ENCODE data around the gene PEX13. TPM values are rescaled to one million over a fixed set of nuclear protein-coding genes. Genes with fewer than 3 reads are reported as not detected.

The PEX13 gene
- total RNA-seq, 1 experiment from 2014 or later, result 20.4 TPM

DNA sequence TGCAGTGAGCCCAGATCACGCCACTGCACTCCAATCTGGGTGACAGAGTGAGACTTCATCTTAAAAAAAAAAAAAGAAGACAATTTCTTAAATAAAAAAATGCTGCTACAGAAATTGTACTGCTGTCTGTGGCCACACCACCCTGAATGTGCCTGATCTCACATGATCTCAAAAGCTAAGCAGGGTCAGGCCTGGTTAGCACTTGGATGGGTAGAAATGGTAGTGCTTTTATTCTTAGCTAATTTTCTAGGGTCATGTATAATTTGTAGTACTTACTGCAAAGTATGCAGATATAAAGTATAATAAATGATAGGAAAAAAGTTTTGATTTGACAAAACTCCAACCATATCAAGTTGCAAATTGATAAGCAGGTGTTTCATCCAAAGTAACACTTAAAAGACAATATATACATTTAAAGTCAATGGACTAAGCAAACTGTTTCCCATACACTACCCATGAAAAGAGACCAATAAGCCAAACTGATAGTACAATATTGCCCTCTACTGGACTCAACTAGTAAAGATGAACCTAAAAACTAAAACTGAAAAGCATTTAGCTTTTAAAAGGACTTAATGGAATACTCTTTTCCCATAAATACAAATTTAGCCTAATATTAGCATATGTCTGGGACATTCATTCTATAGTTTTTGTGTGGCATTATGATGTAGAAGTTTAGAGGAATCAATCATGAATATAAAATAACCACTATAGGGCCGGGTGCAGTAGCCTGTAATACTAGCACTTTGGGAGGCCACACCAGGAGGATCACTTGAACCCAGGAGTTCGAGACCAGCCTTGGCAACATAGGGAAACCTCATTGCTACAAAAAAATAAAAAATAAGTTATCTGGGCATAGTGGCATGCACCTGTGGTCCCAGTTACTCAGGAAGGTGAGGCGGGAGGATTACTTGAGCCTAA lies 18.6 kb upstream of the PEX13 start:
- H3K4me3 Mint-ChIP-seq, result no peak overlapping the region
- 0 out of 2 replicates have a peak, but pooled peaks cover 2% of the 10 kb centered on the region for H3K36me3 Mint-ChIP-seq
- ATAC-seq (peak; percentile 66), DNase-seq (ENCODE audit: low spot score) (no peak)
- H3K9me3 Mint-ChIP-seq, result peaks cover 14% of the 10 kb centered on the region
- H3K27ac Mint-ChIP-seq, result no peak overlapping the region
- peaks cover under 1% of the 10 kb centered on the region; the same call in 1 of the 2 replicates for H3K27me3 Mint-ChIP-seq (ENCODE audit: low read depth)
- H3K4me1 Mint-ChIP-seq, result peaks cover 4% of the 10 kb centered on the region; the same call in 1 of the 2 replicates
- ChIA-PET CTCF (interaction anchor here (0.6 to 3.9 kb wide), 34 partner anchors 12 to 438 kb away, joined by 3 to 22 read pairs (median 3); partner anchors contain the start of genes PAPOLG and REL), POLR2A (no interaction called here)
- peak; percentile 58 for TF ChIP-seq CTCF (IDR thresholded peaks at IDR 0.05)
- no peak for TF ChIP-seq ZNF671 (CRISPR knock-in tag; IDR thresholded peaks at IDR 0.05)
- no peak for TF ChIP-seq TEAD4 (CRISPR knock-in tag; IDR thresholded peaks at IDR 0.05)
- no peak for TF ChIP-seq KAT7 (CRISPR knock-in tag; IDR thresholded peaks at IDR 0.05; ENCODE audit: borderline replicate concordance)
- no peak for TF ChIP-seq PRRX2 (CRISPR knock-in tag; IDR thresholded peaks at IDR 0.05)
- no peak for TF ChIP-seq ZNF416 (CRISPR knock-in tag; IDR thresholded peaks at IDR 0.05)
- TF ChIP-seq, protein P1, sequence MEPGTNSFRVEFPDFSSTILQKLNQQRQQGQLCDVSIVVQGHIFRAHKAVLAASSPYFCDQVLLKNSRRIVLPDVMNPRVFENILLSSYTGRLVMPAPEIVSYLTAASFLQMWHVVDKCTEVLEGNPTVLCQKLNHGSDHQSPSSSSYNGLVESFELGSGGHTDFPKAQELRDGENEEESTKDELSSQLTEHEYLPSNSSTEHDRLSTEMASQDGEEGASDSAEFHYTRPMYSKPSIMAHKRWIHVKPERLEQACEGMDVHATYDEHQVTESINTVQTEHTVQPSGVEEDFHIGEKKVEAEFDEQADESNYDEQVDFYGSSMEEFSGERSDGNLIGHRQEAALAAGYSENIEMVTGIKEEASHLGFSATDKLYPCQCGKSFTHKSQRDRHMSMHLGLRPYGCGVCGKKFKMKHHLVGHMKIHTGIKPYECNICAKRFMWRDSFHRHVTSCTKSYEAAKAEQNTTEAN (CRISPR knock-in tag; IDR thresholded peaks at IDR 0.05), result no peak
- TF ChIP-seq NFATC4 (CRISPR knock-in tag; IDR thresholded peaks at IDR 0.05), result no peak

DNA sequence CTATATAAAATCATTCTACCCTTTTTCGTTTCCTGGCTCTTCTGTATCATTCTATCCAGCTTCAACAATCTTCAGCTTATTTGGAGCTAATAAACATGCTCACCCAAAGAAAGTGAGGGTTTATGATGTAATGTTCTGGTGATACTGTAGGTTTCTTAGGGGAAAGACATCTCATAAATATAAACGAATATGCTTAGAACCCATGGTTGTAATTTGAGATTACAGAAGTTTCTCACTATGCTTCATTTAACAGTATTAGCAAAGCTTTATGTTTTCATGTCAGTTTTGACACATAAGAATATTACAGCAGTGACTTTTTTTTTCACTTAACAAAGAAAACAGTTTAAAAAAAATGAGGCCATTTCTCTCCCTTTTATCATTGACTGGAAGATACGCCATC lies 11.8 kb upstream of the PEX13 start:
- POLR2A ChIA-PET, result no interaction called here
- Mint-ChIP-seq H3K4me3 (no peak overlapping the region), H3K36me3 (no peaks in the 10 kb centered on the region), H3K27ac (no peak overlapping the region), H3K27me3 (ENCODE audit: low read depth) (no peaks in the 10 kb centered on the region), H3K4me1 (peaks cover 7% of the 10 kb centered on the region; the same call in 1 of the 2 replicates), H3K9me3 (peaks cover 10% of the 10 kb centered on the region)
- TF ChIP-seq SOX15 (CRISPR knock-in tag; IDR thresholded peaks at IDR 0.05), result no peak
- no peak for TF ChIP-seq GTF2I (CRISPR knock-in tag; conservative IDR thresholded peaks at IDR 0.05)
- no peak for TF ChIP-seq TEAD1 (CRISPR knock-in tag; IDR thresholded peaks at IDR 0.05)
- TF ChIP-seq ZMAT4 (CRISPR knock-in tag; IDR thresholded peaks at IDR 0.05), result no peak
- no peak for TF ChIP-seq NR1H2 (CRISPR knock-in tag; IDR thresholded peaks at IDR 0.05)
- no peak for TF ChIP-seq FOXK1 (CRISPR knock-in tag; IDR thresholded peaks at IDR 0.05)
- no peak for TF ChIP-seq ELF4 (CRISPR knock-in tag; IDR thresholded peaks at IDR 0.05; ENCODE audit: low read depth)
- TF ChIP-seq ZNF263 (CRISPR knock-in tag; IDR thresholded peaks at IDR 0.05; ENCODE audit: low read depth), result no peak
- TF ChIP-seq HMGA2 (CRISPR knock-in tag; IDR thresholded peaks at IDR 0.05), result no peak
- no peak for TF ChIP-seq E2F5 (CRISPR knock-in tag; IDR thresholded peaks at IDR 0.05)
- TF ChIP-seq ATF1 (CRISPR knock-in tag; IDR thresholded peaks at IDR 0.05), result no peak
- no peak for TF ChIP-seq CREB1 (CRISPR knock-in tag; IDR thresholded peaks at IDR 0.05)
- no peak for TF ChIP-seq KAT7 (CRISPR knock-in tag; IDR thresholded peaks at IDR 0.05; ENCODE audit: borderline replicate concordance)
- TF ChIP-seq HMGXB4 (CRISPR knock-in tag; IDR thresholded peaks at IDR 0.05), result no peak
- TF ChIP-seq IRF2 (CRISPR knock-in tag; IDR thresholded peaks at IDR 0.05; ENCODE audit: borderline replicate concordance, low read depth), result no peak
- TF ChIP-seq RELA (CRISPR knock-in tag; IDR thresholded peaks at IDR 0.05; ENCODE audit: borderline replicate concordance), result no peak
- no peak for TF ChIP-seq SMAD4 (CRISPR knock-in tag; IDR thresholded peaks at IDR 0.05)
- TF ChIP-seq ZSCAN18 (CRISPR knock-in tag; IDR thresholded peaks at IDR 0.05), result no peak
- DNase-seq (ENCODE audit: low spot score), result no peak
- ATAC-seq, result no peak
- CTCF ChIA-PET, result interaction anchor here (1.1 to 1.4 kb wide), 2 partner anchors 298 to 331 kb away, joined by 4 read pairs; no protein-coding TSS in a partner anchor

Measured in WTC11 (cell line).